ENCODE results near the gene ZEB2. TPM values are rescaled to one million over a fixed set of nuclear protein-coding genes. Genes with fewer than 3 reads are reported as not detected.
A peak's percentile ranks its signal among the peaks of the same experiment; 100 is the strongest.

The ZEB2 gene
- total RNA-seq, 1 donor from 2014 or later = 108 TPM

GRCh38 chr2:144432921-144433320 lies 87.0 kb downstream of the ZEB2 start:
- Histone ChIP-seq H3K9me3 (ENCODE audit: control insufficient read depth in 3 of 3, low read length in 3 of 3) (no peaks in the 10 kb centered on the region), H3K36me3 (ENCODE audit: control insufficient read depth in 3 of 3, insufficient read depth in 3 of 3, low read length in 3 of 3) (peaks cover 0 to 13% (median 6%) of the 10 kb centered on the region in 3 donors), H3K4me1 (ENCODE audit: control insufficient read depth in 3 of 3, insufficient read depth in 3 of 3, low read length in 3 of 3) (peaks cover 2 to 20% (median 11%) of the 10 kb centered on the region in 3 donors), H3K27ac (ENCODE audit: low read depth, low read length) (peak overlapping the region; percentile 2), H3K9ac (ENCODE audit: low read depth in 1 of 3, low read length in 3 of 3) (no peak overlapping the region), H3K27me3 (ENCODE audit: control insufficient read depth in 3 of 3, insufficient read depth in 3 of 3, low read length in 3 of 3) (no peaks in the 10 kb centered on the region), H3K4me3 (ENCODE audit: low read length in 3 of 3) (no peak overlapping the region)

- H3K4me1 ChIP-seq (ENCODE audit: control insufficient read depth in 3 of 3, insufficient read depth in 3 of 3, low read length in 3 of 3) = peaks cover 2 to 20% (median 14%) of the 10 kb centered on the region in 3 donors
- peaks cover 0 to 13% (median 6%) of the 10 kb centered on the region in 3 donors for H3K36me3 ChIP-seq (ENCODE audit: control insufficient read depth in 3 of 3, insufficient read depth in 3 of 3, low read length in 3 of 3)
- no peak overlapping the region for H3K4me3 ChIP-seq (ENCODE audit: low read length in 3 of 3)
- no peaks in the 10 kb centered on the region for H3K9me3 ChIP-seq (ENCODE audit: control insufficient read depth in 3 of 3, low read length in 3 of 3)
- H3K27ac ChIP-seq (ENCODE audit: low read depth, low read length) = peak overlapping the region; percentile 2
- H3K27me3 ChIP-seq (ENCODE audit: control insufficient read depth in 3 of 3, insufficient read depth in 3 of 3, low read length in 3 of 3) = no peaks in the 10 kb centered on the region
- H3K9ac ChIP-seq (ENCODE audit: low read depth in 1 of 3, low read length in 3 of 3) = no peak overlapping the region
Measured at GRCh38 chr2:144431998-144432397, 87.9 kb downstream of the ZEB2 start.

GRCh38 chr2:144431392-144431783 lies 88.5 kb downstream of the ZEB2 start:
- H3K9me3 ChIP-seq (ENCODE audit: control insufficient read depth in 3 of 3, low read length in 3 of 3) = no peaks in the 10 kb centered on the region
- H3K27me3 ChIP-seq (ENCODE audit: control insufficient read depth in 3 of 3, insufficient read depth in 3 of 3, low read length in 3 of 3) = no peaks in the 10 kb centered on the region
- peaks cover 0 to 13% (median 6%) of the 10 kb centered on the region in 3 donors for H3K36me3 ChIP-seq (ENCODE audit: control insufficient read depth in 3 of 3, insufficient read depth in 3 of 3, low read length in 3 of 3)
- peak overlapping the region; percentile 80 for H3K27ac ChIP-seq (ENCODE audit: low read depth, low read length)
- H3K4me3 ChIP-seq (ENCODE audit: low read length in 3 of 3) = peak overlapping the region; percentile 24 to 64 (median 51)
- peak overlapping the region; percentile 55 to 84 (median 72) for H3K9ac ChIP-seq (ENCODE audit: low read depth in 1 of 3, low read length in 3 of 3)
- peaks cover 2 to 22% (median 20%) of the 10 kb centered on the region in 3 donors for H3K4me1 ChIP-seq (ENCODE audit: control insufficient read depth in 3 of 3, insufficient read depth in 3 of 3, low read length in 3 of 3)

GRCh38 chr2:144430722-144431391 lies 89.1 kb downstream of the ZEB2 start:
- Histone ChIP-seq H3K27me3 (ENCODE audit: control insufficient read depth in 3 of 3, insufficient read depth in 3 of 3, low read length in 3 of 3) (no peaks in the 10 kb centered on the region), H3K4me3 (ENCODE audit: low read length in 3 of 3) (peak overlapping the region; percentile 24 to 64 (median 51)), H3K36me3 (ENCODE audit: control insufficient read depth in 3 of 3, insufficient read depth in 3 of 3, low read length in 3 of 3) (peaks cover 0 to 13% (median 6%) of the 10 kb centered on the region in 3 donors), H3K9ac (ENCODE audit: low read depth in 1 of 3, low read length in 3 of 3) (peak overlapping the region; percentile 55 to 84 (median 72)), H3K27ac (ENCODE audit: low read depth, low read length) (peak overlapping the region; percentile 80), H3K4me1 (ENCODE audit: control insufficient read depth in 3 of 3, insufficient read depth in 3 of 3, low read length in 3 of 3) (peaks cover 2 to 22% (median 20%) of the 10 kb centered on the region in 3 donors), H3K9me3 (ENCODE audit: control insufficient read depth in 3 of 3, low read length in 3 of 3) (no peaks in the 10 kb centered on the region)

- no peak overlapping the region for H3K9ac ChIP-seq (ENCODE audit: low read depth in 1 of 3, low read length in 3 of 3)
- peaks cover 2 to 22% (median 20%) of the 10 kb centered on the region in 3 donors for H3K4me1 ChIP-seq (ENCODE audit: control insufficient read depth in 3 of 3, insufficient read depth in 3 of 3, low read length in 3 of 3)
- H3K36me3 ChIP-seq (ENCODE audit: control insufficient read depth in 3 of 3, insufficient read depth in 3 of 3, low read length in 3 of 3) = peaks cover 0 to 13% (median 10%) of the 10 kb centered on the region in 3 donors
- H3K9me3 ChIP-seq (ENCODE audit: control insufficient read depth in 3 of 3, low read length in 3 of 3) = no peaks in the 10 kb centered on the region
- H3K27ac ChIP-seq (ENCODE audit: low read depth, low read length) = peak overlapping the region; percentile 80
- no peaks in the 10 kb centered on the region for H3K27me3 ChIP-seq (ENCODE audit: control insufficient read depth in 3 of 3, insufficient read depth in 3 of 3, low read length in 3 of 3)
- H3K4me3 ChIP-seq (ENCODE audit: low read length in 3 of 3) = peak overlapping the region in 2 of 3 donors; percentile 19 to 22
Measured at GRCh38 chr2:144429396-144430112, 90.4 kb downstream of the ZEB2 start.

- Histone ChIP-seq H3K4me1 (ENCODE audit: control insufficient read depth in 3 of 3, insufficient read depth in 3 of 3, low read length in 3 of 3) (peaks cover 2 to 20% (median 14%) of the 10 kb centered on the region in 3 donors), H3K27me3 (ENCODE audit: control insufficient read depth in 3 of 3, insufficient read depth in 3 of 3, low read length in 3 of 3) (no peaks in the 10 kb centered on the region), H3K27ac (ENCODE audit: low read depth, low read length) (peak overlapping the region; percentile 28), H3K4me3 (ENCODE audit: low read length in 3 of 3) (no peak overlapping the region), H3K9ac (ENCODE audit: low read depth in 1 of 3, low read length in 3 of 3) (no peak overlapping the region), H3K9me3 (ENCODE audit: control insufficient read depth in 3 of 3, low read length in 3 of 3) (no peaks in the 10 kb centered on the region), H3K36me3 (ENCODE audit: control insufficient read depth in 3 of 3, insufficient read depth in 3 of 3, low read length in 3 of 3) (peaks cover 0 to 16% (median 14%) of the 10 kb centered on the region in 3 donors)
Measured at GRCh38 chr2:144426981-144427479, 92.9 kb downstream of the ZEB2 start.

- peaks cover 2 to 19% (median 14%) of the 10 kb centered on the region in 3 donors for H3K4me1 ChIP-seq (ENCODE audit: control insufficient read depth in 3 of 3, insufficient read depth in 3 of 3, low read length in 3 of 3)
- no peak overlapping the region for H3K9ac ChIP-seq (ENCODE audit: low read depth in 1 of 3, low read length in 3 of 3)
- no peak overlapping the region for H3K27ac ChIP-seq (ENCODE audit: low read depth, low read length)
- no peaks in the 10 kb centered on the region for H3K9me3 ChIP-seq (ENCODE audit: control insufficient read depth in 3 of 3, low read length in 3 of 3)
- no peak overlapping the region for H3K4me3 ChIP-seq (ENCODE audit: low read length in 3 of 3)
- H3K36me3 ChIP-seq (ENCODE audit: control insufficient read depth in 3 of 3, insufficient read depth in 3 of 3, low read length in 3 of 3) = peaks cover 0 to 20% (median 14%) of the 10 kb centered on the region in 3 donors
- no peaks in the 10 kb centered on the region for H3K27me3 ChIP-seq (ENCODE audit: control insufficient read depth in 3 of 3, insufficient read depth in 3 of 3, low read length in 3 of 3)
Measured at GRCh38 chr2:144426355-144426754, 93.6 kb downstream of the ZEB2 start.

GRCh38 chr2:144424559-144425240 lies 95.2 kb downstream of the ZEB2 start:
- Histone ChIP-seq H3K4me3 (ENCODE audit: low read length in 3 of 3) (no peak overlapping the region), H3K9me3 (ENCODE audit: control insufficient read depth in 3 of 3, low read length in 3 of 3) (no peaks in the 10 kb centered on the region), H3K27ac (ENCODE audit: low read depth, low read length) (peak overlapping the region; percentile 45), H3K36me3 (ENCODE audit: control insufficient read depth in 3 of 3, insufficient read depth in 3 of 3, low read length in 3 of 3) (peaks cover 0 to 23% (median 16%) of the 10 kb centered on the region in 3 donors), H3K9ac (ENCODE audit: low read depth in 1 of 3, low read length in 3 of 3) (no peak overlapping the region), H3K27me3 (ENCODE audit: control insufficient read depth in 3 of 3, insufficient read depth in 3 of 3, low read length in 3 of 3) (no peaks in the 10 kb centered on the region), H3K4me1 (ENCODE audit: control insufficient read depth in 3 of 3, insufficient read depth in 3 of 3, low read length in 3 of 3) (peaks cover 0 to 11% (median 9%) of the 10 kb centered on the region in 3 donors)

- no peaks in the 10 kb centered on the region for H3K27me3 ChIP-seq (ENCODE audit: control insufficient read depth in 3 of 3, insufficient read depth in 3 of 3, low read length in 3 of 3)
- peaks cover 0 to 4% (median 2%) of the 10 kb centered on the region in 3 donors for H3K4me1 ChIP-seq (ENCODE audit: control insufficient read depth in 3 of 3, insufficient read depth in 3 of 3, low read length in 3 of 3)
- H3K9me3 ChIP-seq (ENCODE audit: control insufficient read depth in 3 of 3, low read length in 3 of 3) = no peaks in the 10 kb centered on the region
- no peak overlapping the region for H3K27ac ChIP-seq (ENCODE audit: low read depth, low read length)
- H3K9ac ChIP-seq (ENCODE audit: low read depth in 1 of 3, low read length in 3 of 3) = no peak overlapping the region
- H3K36me3 ChIP-seq (ENCODE audit: control insufficient read depth in 3 of 3, insufficient read depth in 3 of 3, low read length in 3 of 3) = peaks cover 0 to 16% (median 14%) of the 10 kb centered on the region in 3 donors
- H3K4me3 ChIP-seq (ENCODE audit: low read length in 3 of 3) = no peak overlapping the region
Measured at GRCh38 chr2:144421606-144422510, 98.1 kb downstream of the ZEB2 start.
